ENCODE measurements around the gene GLCE.

The GLCE gene

DNA sequence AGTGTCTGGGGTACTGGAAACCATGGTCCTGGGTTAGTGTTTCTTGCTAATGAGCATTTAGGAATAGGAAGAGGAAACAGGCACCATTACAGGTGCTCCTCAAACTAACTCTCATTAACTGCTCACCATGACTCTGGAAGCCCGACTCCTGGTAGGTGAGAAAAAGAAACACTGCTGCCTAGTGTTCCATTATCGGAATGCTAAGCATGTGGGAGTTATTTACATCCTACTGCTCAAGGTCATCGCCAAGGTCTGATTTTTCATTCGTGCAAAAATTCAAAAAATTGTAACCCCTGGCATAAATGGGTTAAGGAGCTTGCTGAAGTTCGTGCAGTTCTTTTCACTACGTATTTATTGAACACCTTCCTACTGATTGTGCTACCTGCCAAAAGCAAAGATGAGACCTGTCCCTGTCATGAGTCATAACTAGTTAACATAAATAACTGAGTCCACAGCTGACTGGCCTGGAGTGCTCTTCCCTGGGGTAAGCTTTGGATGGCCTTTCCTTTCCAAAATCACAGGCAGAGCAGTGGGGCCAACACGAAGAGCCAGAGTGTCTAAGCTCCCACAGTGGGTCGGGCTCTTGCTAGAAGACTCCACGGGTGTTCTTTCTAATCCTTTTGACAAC lies 115.6 kb downstream of the GLCE start:
- no peak overlapping the region for H3K27ac ChIP-seq
- TF ChIP-seq, protein P1, sequence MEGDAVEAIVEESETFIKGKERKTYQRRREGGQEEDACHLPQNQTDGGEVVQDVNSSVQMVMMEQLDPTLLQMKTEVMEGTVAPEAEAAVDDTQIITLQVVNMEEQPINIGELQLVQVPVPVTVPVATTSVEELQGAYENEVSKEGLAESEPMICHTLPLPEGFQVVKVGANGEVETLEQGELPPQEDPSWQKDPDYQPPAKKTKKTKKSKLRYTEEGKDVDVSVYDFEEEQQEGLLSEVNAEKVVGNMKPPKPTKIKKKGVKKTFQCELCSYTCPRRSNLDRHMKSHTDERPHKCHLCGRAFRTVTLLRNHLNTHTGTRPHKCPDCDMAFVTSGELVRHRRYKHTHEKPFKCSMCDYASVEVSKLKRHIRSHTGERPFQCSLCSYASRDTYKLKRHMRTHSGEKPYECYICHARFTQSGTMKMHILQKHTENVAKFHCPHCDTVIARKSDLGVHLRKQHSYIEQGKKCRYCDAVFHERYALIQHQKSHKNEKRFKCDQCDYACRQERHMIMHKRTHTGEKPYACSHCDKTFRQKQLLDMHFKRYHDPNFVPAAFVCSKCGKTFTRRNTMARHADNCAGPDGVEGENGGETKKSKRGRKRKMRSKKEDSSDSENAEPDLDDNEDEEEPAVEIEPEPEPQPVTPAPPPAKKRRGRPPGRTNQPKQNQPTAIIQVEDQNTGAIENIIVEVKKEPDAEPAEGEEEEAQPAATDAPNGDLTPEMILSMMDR (IDR thresholded peaks at IDR 0.05) = no peak
- DNase-seq (ENCODE audit: low spot score) = no peak
- no peak overlapping the region for H3K4me3 ChIP-seq

DNA sequence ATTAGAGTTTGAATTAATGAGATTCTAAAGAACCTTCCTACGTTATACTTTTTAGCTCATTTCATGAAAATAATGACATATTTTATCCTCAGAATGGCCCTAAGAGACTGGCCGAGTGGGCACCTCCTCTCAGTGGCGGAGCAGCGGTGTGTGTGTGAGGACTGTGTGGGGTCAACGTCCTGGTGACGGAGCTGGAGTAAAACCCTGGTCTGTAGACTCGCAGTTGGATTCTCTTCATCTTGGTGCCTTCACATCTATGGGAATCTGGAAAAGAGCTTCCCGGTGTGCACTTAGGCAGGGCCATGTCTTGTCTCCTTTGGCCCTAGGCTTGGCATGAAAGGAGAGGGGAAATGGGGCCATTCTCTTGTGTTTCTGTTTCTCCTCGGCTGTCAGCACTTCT lies 116.9 kb downstream of the GLCE start:
- H3K27ac ChIP-seq = no peak overlapping the region
- DNase-seq (ENCODE audit: low spot score) = no peak
- H3K4me3 ChIP-seq = no peak overlapping the region
- TF ChIP-seq, protein P1 (IDR thresholded peaks at IDR 0.05) = no peak

- Histone ChIP-seq H3K27ac (no peak overlapping the region), H3K4me3 (no peak overlapping the region)
- no peak for DNase-seq (ENCODE audit: low spot score)
- TF ChIP-seq, protein P1 (IDR thresholded peaks at IDR 0.05) = no peak
Measured at GRCh38 chr15:69279636-69280035, 119.2 kb downstream of the GLCE start.

DNA sequence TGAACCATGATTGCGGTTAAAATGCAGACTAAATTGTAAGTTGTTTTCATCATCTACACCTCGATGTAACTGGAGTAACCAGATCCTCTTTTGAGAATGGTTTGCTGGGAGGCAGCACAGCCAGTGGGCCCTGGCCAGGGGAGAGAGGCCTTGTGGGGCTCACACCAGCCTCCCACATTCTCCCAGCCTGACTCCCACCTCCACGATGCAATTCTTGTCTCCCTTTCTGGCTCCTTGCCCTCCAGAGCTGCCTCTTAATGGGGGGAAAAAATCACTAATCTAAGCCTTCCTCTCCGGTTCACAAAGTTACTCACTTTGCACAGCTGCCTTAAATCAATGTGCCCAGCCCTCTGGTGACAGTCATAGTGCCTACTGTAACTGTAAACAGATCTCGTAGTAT lies 120.3 kb downstream of the GLCE start:
- Histone ChIP-seq H3K4me3 (no peak overlapping the region), H3K27ac (no peak overlapping the region)
- DNase-seq (ENCODE audit: low spot score) = no peak
- TF ChIP-seq, protein P1 (IDR thresholded peaks at IDR 0.05) = no peak

DNA sequence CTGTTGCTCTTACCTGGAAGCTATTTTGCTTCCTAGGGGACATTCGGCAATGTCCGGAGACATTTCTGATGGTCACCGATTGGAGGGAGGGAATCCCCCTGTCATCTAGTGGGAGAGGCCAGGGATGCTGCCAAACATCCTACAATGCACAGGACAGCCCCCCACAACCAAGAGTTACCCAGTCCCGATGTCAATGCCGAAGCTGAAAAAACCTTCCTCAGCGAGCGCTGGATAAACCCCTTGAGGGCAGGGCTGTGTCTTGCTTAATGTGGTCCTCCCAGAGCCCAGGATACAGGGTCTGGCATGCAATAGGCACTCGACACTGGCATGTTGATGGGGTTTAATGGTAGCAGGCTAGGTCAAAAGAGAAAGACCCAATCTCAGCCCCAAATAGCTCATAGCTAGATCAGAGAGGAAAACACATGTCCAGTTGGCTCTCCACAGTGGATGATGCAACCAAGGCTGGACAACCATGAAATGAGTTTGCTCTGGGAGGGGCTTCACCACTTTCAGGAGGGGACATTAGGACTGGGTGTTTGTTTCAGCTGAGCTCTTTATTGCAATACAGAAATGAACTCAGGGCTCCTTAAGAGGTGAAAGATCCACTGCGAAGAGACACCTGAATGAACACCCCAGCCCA lies 121.8 kb downstream of the GLCE start:
- no peak overlapping the region for H3K27ac ChIP-seq
- H3K4me3 ChIP-seq = no peak overlapping the region
- TF ChIP-seq, protein P1 (IDR thresholded peaks at IDR 0.05) = no peak
- DNase-seq (ENCODE audit: low spot score) = no peak

GRCh38 chr15:69285834-69286233 lies 125.4 kb downstream of the GLCE start:
- DNase-seq (ENCODE audit: low spot score) = no peak
- no peak overlapping the region for H3K27ac ChIP-seq

More at GRCh38 chr15:69285834-69286233, 125.4 kb downstream of the GLCE start:
- TF ChIP-seq, protein P1 (IDR thresholded peaks at IDR 0.05) = no peak
- H3K4me3 ChIP-seq = no peak overlapping the region

Measured in coronary artery (tissue), 2 donors.